ENCODE measurements around the gene USH2A. TPM values are rescaled to one million over a fixed set of nuclear protein-coding genes. Genes with fewer than 3 reads are reported as not detected.

The USH2A gene
- total RNA-seq, 2 experiments from 2014 or later, result not detected

- ATAC-seq (ENCODE audit: poor library complexity) (no peak), DNase-seq (no peak)
- intact Hi-C loops (cut with DNase I, micrococcal nuclease), result no loop called here
- Histone ChIP-seq H3K4me1 (ENCODE audit: insufficient read depth, low read length) (no peaks in the 10 kb centered on the region), H3K4me3 (ENCODE audit: low read length) (no peak overlapping the region), H3K36me3 (ENCODE audit: insufficient read depth, low read length) (no peaks in the 10 kb centered on the region), H3K27me3 (ENCODE audit: control insufficient read depth in 1 of 2, insufficient read depth in 2 of 2, low read length in 2 of 2) (no peaks in the 10 kb centered on the region), H3K27ac (ENCODE audit: low read depth in 1 of 2, low read length in 2 of 2) (no peak overlapping the region), H3K9me3 (ENCODE audit: control insufficient read depth in 1 of 2, insufficient read depth in 1 of 2, low read length in 2 of 2) (peaks cover 6 to 7% of the 10 kb centered on the region in 2 experiments)
- Mint-ChIP-seq H3K4me1 (ENCODE audit: low read depth) (no peaks in the 10 kb centered on the region), H3K36me3 (ENCODE audit: low read depth) (no peaks in the 10 kb centered on the region), H3K9me3 (peaks cover 8% of the 10 kb centered on the region), H3K27me3 (no peaks in the 10 kb centered on the region), H3K27ac (no peak overlapping the region), H3K4me3 (no peak overlapping the region)
- CTCF ChIA-PET, result no interaction called here
- no peak for TF ChIP-seq CTCF (IDR thresholded peaks at IDR 0.05)
- POLR2A ChIA-PET, result no interaction called here
Observed at GRCh38 chr1:215731699-215732098, 691.5 kb downstream of the USH2A start.

GRCh38 chr1:215730600-215730999, 692.6 kb downstream of the USH2A start:
- Mint-ChIP-seq H3K27ac (no peak overlapping the region), H3K36me3 (ENCODE audit: low read depth) (no peaks in the 10 kb centered on the region), H3K4me3 (no peak overlapping the region), H3K4me1 (ENCODE audit: low read depth) (no peaks in the 10 kb centered on the region), H3K27me3 (no peaks in the 10 kb centered on the region), H3K9me3 (peaks cover 8% of the 10 kb centered on the region)
- ChIA-PET CTCF (no interaction called here), POLR2A (no interaction called here)
- H3K36me3 ChIP-seq (ENCODE audit: insufficient read depth, low read length), result no peaks in the 10 kb centered on the region
- ATAC-seq (ENCODE audit: poor library complexity) (no peak), DNase-seq (no peak)
- no peak overlapping the region for H3K27ac ChIP-seq (ENCODE audit: low read depth in 1 of 2, low read length in 2 of 2)
- peaks cover 6 to 7% of the 10 kb centered on the region in 2 experiments for H3K9me3 ChIP-seq (ENCODE audit: control insufficient read depth in 1 of 2, insufficient read depth in 1 of 2, low read length in 2 of 2)
- H3K4me1 ChIP-seq (ENCODE audit: insufficient read depth, low read length), result no peaks in the 10 kb centered on the region
- no peak for TF ChIP-seq CTCF (IDR thresholded peaks at IDR 0.05)
- no peaks in the 10 kb centered on the region for H3K27me3 ChIP-seq (ENCODE audit: control insufficient read depth in 1 of 2, insufficient read depth in 2 of 2, low read length in 2 of 2)
- no peak overlapping the region for H3K4me3 ChIP-seq (ENCODE audit: low read length)
- intact Hi-C loops (cut with DNase I, micrococcal nuclease), result no loop called here

- no peak for TF ChIP-seq CTCF (IDR thresholded peaks at IDR 0.05)
- peaks cover 0 to 1% of the 10 kb centered on the region in 2 experiments for H3K9me3 ChIP-seq (ENCODE audit: control insufficient read depth in 1 of 2, insufficient read depth in 1 of 2, low read length in 2 of 2)
- POLR2A ChIA-PET, result no interaction called here
- Mint-ChIP-seq H3K4me3 (no peak overlapping the region), H3K27me3 (no peaks in the 10 kb centered on the region), H3K4me1 (ENCODE audit: low read depth) (no peaks in the 10 kb centered on the region), H3K27ac (no peak overlapping the region), H3K9me3 (peaks cover 3% of the 10 kb centered on the region), H3K36me3 (ENCODE audit: low read depth) (no peaks in the 10 kb centered on the region)
- no peaks in the 10 kb centered on the region for H3K27me3 ChIP-seq (ENCODE audit: control insufficient read depth in 1 of 2, insufficient read depth in 2 of 2, low read length in 2 of 2)
- intact Hi-C loops (cut with DNase I, micrococcal nuclease), result no loop called here
- ATAC-seq (ENCODE audit: poor library complexity), result no peak
- no peaks in the 10 kb centered on the region for H3K4me1 ChIP-seq (ENCODE audit: insufficient read depth, low read length)
- H3K36me3 ChIP-seq (ENCODE audit: insufficient read depth, low read length), result no peaks in the 10 kb centered on the region
- CTCF ChIA-PET, result no interaction called here
- no peak overlapping the region for H3K4me3 ChIP-seq (ENCODE audit: low read length)
- no peak overlapping the region for H3K27ac ChIP-seq (ENCODE audit: low read depth in 1 of 2, low read length in 2 of 2)
- no peak for DNase-seq
Observed at GRCh38 chr1:215728169-215728568, 695.1 kb downstream of the USH2A start.
